ENCODE results near the gene CAMTA1. TPM values are rescaled to one million over a fixed set of nuclear protein-coding genes. Genes with fewer than 3 reads are reported as not detected.

The CAMTA1 gene, protein sequence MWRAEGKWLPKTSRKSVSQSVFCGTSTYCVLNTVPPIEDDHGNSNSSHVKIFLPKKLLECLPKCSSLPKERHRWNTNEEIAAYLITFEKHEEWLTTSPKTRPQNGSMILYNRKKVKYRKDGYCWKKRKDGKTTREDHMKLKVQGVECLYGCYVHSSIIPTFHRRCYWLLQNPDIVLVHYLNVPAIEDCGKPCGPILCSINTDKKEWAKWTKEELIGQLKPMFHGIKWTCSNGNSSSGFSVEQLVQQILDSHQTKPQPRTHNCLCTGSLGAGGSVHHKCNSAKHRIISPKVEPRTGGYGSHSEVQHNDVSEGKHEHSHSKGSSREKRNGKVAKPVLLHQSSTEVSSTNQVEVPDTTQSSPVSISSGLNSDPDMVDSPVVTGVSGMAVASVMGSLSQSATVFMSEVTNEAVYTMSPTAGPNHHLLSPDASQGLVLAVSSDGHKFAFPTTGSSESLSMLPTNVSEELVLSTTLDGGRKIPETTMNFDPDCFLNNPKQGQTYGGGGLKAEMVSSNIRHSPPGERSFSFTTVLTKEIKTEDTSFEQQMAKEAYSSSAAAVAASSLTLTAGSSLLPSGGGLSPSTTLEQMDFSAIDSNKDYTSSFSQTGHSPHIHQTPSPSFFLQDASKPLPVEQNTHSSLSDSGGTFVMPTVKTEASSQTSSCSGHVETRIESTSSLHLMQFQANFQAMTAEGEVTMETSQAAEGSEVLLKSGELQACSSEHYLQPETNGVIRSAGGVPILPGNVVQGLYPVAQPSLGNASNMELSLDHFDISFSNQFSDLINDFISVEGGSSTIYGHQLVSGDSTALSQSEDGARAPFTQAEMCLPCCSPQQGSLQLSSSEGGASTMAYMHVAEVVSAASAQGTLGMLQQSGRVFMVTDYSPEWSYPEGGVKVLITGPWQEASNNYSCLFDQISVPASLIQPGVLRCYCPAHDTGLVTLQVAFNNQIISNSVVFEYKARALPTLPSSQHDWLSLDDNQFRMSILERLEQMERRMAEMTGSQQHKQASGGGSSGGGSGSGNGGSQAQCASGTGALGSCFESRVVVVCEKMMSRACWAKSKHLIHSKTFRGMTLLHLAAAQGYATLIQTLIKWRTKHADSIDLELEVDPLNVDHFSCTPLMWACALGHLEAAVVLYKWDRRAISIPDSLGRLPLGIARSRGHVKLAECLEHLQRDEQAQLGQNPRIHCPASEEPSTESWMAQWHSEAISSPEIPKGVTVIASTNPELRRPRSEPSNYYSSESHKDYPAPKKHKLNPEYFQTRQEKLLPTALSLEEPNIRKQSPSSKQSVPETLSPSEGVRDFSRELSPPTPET (N-terminal part only)
- total RNA-seq (2014; rRNA removed; shearing (Covaris generic)): 219 and 225 TPM in 2 replicates

DNA sequence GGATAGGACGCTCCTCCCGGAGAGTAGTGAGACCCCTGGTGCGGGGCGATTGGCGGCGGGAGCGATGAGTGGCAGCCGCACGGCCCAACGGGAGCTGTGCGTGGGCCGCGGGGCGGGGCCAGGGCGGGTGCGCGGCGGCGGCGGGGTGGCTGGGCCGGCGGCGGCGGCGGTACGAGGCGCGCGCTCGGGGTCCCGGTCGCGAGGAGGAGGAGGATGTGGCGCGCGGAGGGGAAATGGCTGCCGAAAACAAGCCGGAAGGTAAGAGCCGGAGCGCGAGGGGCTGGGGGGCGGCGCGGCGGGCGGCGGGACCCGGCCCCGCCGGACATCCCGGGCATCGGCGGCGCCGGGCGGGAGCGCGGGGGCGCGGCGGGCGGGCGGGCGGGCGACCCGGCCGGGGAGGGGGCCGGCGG lies at the start of gene CAMTA1:
TSS of gene CAMTA1 (plus strand) at position 137 of the 410 bp plus-strand sequence. CDS start at position 214, 77 bp downstream.
- DNase-seq (ENCODE audit: low read depth): no peak

DNA sequence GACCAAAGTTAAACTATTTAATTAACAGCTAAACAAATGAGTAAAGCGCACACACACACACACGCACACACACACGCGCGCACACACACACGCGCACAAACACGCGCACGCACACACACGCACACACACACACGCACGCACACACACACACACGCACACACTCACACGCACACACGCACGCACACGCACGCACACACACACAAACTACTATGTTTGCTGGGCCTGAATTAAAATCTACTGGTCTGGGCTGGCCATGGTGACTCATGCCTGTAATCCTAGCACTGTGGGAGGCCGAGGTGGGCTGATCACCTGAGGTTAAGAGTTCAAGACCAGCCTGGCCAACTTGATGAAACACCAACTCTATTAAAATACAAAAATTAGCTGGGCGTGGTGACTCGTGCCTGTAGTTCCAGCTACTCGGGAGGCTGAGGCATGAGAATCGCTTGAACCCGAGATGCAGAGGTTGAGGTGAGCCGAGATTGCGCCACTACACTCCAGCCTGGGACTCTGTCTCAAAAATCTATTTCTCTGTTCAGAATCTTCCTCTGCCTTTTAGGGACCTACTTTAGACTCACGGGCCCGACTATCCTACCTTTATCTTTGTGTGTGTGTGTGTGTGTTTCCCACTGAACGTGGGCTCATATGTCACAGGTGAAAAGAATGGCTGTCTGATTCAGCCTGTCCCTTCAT lies 46.1 kb upstream of the CAMTA1 start:
- DNase-seq (ENCODE audit: low read depth): peak; percentile 42

DNA sequence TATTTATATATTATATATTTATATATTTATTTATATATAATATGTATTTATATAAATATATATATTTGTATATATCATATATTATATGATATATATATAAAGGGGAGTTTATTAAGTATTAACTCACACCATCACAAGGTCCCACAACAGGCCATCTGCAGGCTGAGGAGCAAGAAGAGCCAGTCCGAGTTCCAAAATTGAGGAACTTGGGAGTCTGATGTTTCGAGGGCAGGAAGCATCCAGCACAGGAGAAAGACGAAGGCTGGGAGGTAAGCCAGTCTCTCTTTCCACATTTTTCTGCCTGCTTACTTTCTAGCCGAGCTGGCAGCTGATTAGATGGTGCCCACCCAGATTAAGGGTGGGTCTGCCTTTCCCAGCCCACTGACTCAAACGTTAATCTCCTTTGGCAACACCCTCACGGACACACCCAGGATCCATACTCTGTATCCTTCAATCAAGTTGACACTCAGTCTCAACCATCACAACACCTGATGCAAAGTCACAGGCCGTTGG lies 42.5 kb upstream of the CAMTA1 start:
- peak; percentile 26 for DNase-seq (ENCODE audit: low read depth)

DNA sequence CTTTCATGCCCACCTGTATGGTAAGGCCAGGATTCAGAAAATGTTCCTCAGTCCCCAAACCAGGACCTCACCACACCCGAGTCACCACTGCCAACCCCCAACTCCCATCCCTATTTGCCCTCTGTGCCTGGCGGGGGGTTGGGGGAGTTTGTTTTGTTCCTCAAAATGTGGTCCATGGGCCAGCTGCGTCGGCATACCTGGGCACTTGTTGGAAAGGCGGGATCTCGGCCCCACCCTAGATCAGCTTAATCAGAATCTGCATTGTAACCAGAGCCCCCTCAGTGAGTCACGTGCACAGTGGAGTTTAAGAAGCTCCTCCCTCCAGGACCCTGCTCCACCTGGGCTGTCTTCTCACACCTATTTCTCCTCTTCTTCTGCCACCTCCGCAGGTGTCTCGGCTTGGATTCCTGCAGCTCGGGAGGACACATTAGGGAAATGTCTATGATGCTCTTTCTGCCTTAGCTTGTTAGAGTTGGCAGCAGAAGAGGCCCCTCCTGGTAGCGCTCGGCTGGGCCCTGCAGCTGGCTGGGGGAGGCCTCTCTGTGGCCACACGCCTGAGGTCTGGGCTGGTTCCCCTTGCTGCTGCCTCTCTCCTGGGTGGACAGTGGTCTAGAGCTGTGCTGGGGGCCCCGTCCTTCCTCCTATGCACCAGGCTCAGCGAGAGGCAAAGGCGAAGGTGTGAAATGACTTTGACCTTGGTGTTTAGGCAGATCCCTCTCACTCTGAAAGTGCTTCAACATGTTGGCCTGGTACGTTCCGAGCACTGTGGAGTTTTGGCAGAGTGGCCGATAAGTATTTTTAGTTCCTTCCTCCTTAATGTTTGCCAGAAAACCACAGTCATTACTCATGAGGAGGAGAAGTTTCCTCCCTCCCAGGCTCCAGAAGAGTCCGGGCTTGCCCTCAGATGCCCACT lies 41.8 kb upstream of the CAMTA1 start:
- peak; percentile 90 for DNase-seq (ENCODE audit: low read depth)

DNA sequence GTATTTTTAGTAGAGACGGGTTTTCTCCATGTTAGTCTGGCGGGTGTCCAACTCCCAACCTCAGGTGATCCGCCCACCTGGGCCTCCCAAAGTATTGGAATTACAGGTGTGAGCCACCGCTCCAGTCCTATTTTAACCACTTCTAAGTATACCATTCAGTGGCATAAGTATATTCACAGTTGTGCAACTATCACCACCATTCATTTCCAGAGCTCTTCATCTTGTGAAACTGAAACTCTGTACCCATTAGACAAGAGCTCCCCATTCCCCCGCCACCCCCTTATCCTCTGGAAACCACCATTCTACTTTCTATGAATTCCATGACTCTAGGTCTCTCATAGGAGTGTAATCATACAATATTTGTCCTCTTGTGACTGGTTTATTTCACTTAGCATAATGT lies 40.2 kb upstream of the CAMTA1 start:
- DNase-seq (ENCODE audit: low read depth): no peak

- DNase-seq (ENCODE audit: low read depth): no peak
These were observed 37.6 kb upstream of the CAMTA1 start for GRCh38 chr1:6747674-6748073.

DNA sequence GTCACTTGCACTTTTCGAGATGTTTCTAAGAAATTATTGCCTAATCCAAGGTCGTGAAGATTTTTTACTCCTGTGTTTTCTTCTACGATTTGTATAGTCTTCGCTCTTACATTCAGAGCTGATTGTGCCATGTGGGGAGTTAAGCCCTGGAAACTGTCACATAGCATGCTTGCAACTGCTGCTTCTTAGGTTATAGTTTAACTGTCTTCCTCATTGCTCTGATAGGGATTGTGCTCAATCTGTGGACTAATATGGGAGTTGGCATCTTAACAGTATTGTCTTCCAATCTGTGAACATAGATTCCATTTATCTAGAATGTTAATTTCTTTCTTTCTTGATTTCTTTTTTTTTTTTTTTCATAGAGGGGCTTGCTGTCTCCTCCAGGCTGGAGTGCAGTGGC lies 34.8 kb upstream of the CAMTA1 start:
- DNase-seq (ENCODE audit: low read depth): no peak

DNA sequence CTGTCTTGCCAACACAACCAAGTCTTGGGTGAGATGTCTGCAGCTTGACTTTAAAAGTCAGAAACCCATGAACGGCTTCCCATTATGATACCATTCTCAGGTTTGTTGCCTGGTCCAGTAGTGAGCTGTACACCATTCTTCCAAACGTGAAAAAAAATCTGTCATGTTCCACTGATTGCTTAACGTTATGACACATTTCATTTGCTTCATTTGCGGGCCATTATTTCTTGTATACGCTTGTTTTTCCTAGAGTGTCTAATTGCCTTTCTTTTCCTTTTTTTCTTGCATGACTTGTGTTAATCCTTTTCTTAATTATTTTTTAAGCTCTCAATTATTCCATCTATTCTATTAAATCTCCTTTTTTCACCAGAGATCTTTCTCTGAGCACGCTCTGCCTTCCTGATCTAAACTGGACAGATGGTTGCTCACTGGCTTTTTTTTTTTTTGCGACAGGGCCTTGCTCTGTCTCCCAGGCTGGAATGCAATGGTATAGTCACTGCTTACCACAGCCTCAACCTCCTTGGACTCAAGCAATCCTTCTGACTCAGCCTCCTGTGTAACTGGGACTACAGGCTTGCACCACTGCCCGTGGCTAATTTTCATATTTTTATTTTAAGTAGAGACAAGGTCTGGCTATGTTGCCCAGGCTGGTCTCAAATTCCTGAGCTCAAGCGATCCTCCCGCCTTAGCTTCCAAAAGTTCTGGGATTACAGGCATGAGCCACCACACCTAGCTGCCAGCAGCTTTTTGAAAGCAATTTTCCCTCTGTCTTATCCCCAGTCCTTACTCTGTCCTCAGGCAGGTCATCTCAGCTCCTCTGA lies 31.7 kb upstream of the CAMTA1 start:
- DNase-seq (ENCODE audit: low read depth): peak; percentile 52

GRCh38 chr1:6756457-6756856 lies 28.8 kb upstream of the CAMTA1 start:
- DNase-seq (ENCODE audit: low read depth): no peak

- DNase-seq (ENCODE audit: low read depth): no peak
These were observed 27.4 kb upstream of the CAMTA1 start for GRCh38 chr1:6757719-6758435.

DNA sequence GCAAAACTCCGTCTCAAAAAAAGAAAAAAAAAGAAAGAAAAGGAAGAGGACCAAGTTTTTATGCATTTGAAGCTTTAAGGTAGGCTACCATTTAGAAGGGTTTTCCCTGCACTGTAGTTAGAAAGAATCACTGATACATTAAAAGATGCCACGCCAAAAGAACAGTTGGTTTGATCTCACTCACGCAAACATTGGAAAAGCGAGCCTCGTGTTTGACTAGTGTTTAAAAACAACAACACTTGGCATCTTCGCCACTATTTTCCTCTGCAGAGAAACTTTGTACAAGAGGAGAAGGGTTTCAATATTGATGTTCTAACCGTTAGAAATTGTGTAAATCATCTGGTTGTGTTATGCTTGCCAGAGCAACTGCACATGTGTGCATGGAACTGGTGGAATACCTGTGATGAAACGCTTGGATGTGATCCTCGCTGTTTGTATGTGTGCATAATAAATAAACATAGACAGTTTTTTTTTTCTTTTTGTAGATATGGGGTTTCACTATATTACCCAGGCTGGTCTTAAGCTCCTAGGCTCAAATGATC lies 24.0 kb upstream of the CAMTA1 start:
- no peak for DNase-seq (ENCODE audit: low read depth)

GRCh38 chr1:6762060-6762459 lies 23.2 kb upstream of the CAMTA1 start:
- DNase-seq (ENCODE audit: low read depth): no peak

- DNase-seq (ENCODE audit: low read depth): peak; percentile 85
These were observed 14.4 kb upstream of the CAMTA1 start for GRCh38 chr1:6770751-6771440.

GRCh38 chr1:6771441-6771769 lies 13.8 kb upstream of the CAMTA1 start:
- DNase-seq (ENCODE audit: low read depth): no peak

DNA sequence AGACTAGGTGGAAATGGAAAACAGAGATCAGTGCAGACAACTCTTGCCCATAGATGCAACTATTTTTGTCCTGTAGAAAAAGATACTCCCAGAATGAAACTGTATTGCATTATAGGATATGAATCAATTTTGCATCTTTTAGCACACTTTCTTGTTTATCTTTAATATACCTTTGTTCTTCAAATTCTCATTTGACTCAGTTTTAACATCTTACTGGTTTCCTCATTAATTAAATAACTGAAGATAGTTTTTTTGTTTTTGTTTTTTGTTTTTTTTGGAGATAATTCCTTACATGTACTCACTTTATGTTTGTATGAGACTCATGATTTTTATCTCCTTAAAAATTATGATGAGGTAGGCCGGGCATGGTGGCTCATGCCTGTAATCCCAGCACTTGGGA lies 10.9 kb upstream of the CAMTA1 start:
- DNase-seq (ENCODE audit: low read depth): no peak

- no peak for DNase-seq (ENCODE audit: low read depth)
These were observed 9.8 kb upstream of the CAMTA1 start for GRCh38 chr1:6775261-6776043.

DNA sequence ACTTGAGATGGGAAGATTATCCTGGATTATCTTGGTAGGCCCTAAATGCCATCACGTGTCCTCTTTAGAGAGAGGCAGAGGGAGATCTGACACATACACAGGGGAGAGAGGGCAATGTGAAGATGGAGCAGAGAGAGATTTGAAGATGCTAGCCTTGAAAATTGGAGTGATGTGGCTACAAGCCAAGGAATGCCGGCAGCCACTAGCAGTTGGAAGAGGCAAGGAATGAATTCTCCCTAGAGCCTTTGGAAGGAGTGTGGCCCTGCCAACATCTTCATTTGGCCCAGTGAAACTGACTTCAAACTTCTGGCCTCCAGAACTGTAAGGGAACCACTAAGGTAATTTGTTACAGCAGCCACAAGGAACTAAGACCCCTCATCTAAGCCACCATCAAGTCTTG lies 8.9 kb upstream of the CAMTA1 start:
- no peak for DNase-seq (ENCODE audit: low read depth)
